Measurements from ENCODE around the gene BEGAIN. TPM values are rescaled to one million over a fixed set of nuclear protein-coding genes. Genes with fewer than 3 reads are reported as not detected.

The BEGAIN gene
- total RNA-seq, 1 experiment from 2014 or later: 1.8 TPM

DNA sequence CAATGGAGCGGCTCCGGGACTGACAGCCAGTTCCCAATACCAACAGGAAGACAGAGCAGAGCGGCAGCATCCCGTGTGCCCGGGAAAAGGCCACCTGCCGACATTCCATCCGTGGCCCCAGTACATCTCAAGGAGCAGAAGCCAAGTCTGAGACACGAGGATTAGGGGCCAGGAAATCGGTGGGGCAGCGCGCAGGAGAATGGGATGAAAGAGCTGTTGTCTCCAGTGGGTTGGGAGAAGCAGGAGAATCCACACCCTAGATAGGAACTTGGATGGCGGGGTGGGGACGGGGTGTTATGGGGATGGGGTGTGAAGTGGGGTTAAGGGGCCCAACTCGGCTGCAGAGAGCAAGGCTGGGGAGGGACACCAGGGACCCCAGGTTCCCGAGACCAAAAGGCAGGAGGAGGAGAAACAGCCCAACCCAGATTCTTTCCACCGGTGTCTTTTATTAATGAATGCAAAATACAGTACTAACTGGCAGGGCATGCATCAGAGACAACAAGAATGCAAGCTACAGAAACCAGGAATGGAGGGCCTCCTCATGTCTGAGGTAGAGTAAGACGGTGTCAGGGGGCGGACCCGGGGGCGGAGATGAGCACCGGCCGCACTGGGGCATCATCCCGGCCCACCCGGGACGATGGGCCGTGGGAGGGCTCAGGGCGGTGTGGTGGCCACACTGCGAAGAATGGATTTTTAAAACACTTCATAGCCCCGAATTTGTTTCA is 50.3 kb downstream of the BEGAIN start:
- no peak for DNase-seq (ENCODE audit: low spot score)

DNA sequence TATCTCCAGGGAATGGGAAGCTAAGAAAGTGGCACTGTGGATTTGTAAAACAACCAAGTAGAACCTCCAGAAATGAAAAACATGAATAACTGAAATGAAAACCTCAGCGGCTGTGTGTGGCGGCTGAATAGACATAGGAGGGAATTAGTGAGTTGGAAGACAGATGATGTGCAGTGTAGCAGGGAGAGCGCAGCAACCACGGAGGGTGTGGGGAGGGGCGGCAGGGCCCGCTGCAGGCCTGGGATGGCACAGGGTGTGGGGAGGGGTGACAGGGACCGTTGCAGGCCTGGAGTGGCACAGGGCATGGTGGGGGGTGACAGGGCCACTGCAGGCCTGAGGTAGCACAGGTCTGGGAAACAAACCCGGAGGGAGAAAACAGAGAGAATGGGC is 51.1 kb downstream of the BEGAIN start:
- DNase-seq (ENCODE audit: low spot score): no peak

- no peak for DNase-seq (ENCODE audit: low spot score)
Observed at GRCh38 chr14:100535287-100536120, 51.7 kb downstream of the BEGAIN start.

- no peak for DNase-seq (ENCODE audit: low spot score)
Observed at GRCh38 chr14:100534528-100535286, 52.5 kb downstream of the BEGAIN start.

DNA sequence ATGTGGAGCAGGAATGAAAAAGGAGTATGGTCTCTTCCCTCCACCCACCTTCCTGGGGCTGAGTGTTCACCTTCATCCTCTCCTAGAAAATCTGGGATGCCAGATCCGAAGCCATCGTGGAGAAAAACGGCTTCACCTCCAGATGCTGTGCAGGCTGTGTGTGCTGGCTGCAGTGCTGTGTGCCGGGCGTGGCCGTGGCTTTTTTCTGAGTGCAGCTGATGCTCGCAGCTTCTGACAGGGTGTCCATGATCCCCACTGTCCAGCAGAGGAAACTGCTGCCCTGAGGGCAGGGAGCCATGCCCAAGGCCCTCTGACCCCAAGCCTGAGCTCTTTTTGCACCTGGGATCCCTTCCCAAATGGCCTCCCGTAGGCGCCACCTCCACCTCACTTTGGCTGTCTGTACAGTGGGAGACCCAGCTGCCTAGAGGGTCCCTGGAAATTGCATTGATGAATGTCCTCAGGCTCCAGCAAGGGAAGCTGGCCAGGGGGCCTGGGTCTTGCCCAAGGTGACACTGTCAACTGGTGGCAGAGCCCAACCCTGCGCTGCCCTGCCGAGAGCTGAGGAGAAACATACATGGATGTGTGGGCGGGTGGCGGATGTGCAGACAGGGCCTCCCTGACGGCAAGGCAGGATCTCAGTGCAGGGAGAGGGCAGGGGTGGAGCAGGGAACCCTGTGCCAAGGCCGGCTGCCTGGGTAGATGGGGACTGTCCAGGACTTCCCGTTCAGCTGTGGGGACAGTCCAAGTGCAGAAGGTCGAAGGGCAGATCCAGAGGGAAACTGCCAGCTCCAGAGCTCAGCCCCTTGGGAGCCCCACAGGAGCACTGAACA is 53.3 kb downstream of the BEGAIN start:
- no peak for DNase-seq (ENCODE audit: low spot score)

- DNase-seq (ENCODE audit: low spot score): no peak
Observed at GRCh38 chr14:100532906-100533655, 54.1 kb downstream of the BEGAIN start.

DNA sequence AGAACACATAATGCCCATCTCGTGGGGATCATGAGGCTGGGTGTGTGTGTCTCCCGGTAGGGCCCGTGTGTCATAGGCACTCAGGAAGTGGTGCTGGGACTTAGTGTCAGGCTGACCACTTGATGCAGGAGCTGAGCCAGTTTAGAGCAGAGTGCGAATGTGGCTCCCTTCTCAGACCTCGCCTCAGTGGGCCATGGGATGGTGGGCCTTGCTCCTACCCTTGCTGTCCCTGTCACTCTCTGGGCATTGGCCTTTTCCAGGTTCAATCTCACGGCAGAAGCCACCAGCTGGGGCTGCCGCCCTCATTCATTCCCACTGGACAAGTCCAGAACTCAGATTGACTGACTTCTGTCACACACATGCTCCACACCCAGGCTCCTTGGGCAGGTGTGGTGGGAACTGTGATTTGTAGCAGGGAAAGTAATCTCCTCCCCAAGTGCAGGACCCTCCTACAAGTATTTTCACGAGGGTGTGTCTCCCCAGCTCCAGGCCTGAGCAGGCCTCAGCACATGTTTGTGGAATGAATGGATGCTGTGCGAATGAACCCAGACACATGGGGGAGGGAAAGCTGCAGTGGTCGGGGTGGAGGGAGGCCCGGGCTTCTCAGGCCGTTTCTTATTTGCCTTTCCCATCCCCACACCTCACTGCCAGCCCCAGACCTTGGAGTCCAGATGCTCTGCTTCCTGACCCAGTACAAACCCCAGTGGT is 54.9 kb downstream of the BEGAIN start:
- DNase-seq (ENCODE audit: low spot score): no peak

GRCh38 chr14:100531152-100532121 is 55.8 kb downstream of the BEGAIN start:
- no peak for DNase-seq (ENCODE audit: low spot score)

GRCh38 chr14:100530270-100531072 is 56.7 kb downstream of the BEGAIN start:
- DNase-seq (ENCODE audit: low spot score): no peak

DNA sequence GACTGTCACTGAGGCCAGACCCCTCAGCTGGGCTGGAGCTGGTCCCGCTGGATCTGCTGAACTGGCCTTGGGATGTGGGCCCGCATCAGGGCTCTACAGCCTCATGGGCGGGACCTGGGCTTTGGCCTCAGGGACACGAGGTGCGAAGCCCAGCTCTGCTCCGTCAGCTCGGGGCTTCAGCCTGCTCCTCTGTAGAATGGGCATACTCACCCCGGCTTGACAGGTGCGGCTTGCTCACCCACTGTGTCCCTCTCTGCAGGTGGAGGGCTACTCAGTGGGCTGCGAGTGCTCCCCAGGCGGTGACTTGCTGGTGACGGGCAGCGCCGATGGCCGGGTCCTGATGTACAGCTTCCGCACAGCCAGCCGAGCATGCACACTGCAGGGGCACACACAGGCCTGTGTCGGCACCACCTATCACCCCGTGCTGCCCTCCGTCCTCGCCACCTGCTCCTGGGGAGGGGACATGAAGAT is 57.6 kb downstream of the BEGAIN start:
- peak; percentile 1 for DNase-seq (ENCODE audit: low spot score)

- peak; percentile 2 for DNase-seq (ENCODE audit: low spot score)
Observed at GRCh38 chr14:100528962-100529560, 58.2 kb downstream of the BEGAIN start.

DNA sequence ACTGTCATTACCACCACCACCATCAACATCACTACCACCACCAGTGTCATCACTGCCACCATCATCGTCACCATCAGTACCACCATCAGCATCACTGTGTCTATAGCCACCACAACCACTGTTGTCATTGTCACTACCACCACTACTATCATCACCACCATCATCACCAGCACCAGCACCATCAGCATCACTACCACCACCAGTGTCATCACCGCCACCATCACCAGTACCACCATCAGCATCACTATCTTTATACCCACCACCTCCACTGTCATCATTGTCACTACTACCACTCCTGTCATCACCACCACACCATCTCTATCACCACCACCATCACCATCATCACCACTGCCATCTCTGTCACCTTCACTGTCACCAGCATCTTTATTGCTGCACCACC is 60.6 kb downstream of the BEGAIN start:
- peak; percentile 31 for DNase-seq (ENCODE audit: low spot score)

DNA sequence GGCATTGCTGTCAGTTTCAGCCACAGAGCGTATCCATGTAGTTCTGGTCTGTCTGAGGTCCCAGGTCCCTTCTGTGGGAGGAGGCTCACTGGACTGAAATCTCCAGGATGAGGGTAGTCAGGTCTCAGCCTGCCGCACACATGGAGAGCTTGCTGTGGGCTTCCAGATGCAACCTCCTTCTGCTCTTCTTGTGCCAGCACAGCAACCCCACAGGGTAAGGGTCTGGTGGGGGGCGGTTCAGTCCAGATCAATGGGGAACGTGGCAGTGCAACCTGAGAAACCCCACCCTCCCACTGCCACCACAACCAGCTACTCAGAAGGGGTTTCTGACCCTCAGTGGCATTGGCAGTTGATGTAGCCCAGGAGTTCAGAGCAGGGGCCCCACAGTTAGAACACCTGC is 61.2 kb downstream of the BEGAIN start:
- DNase-seq (ENCODE audit: low spot score): no peak

- peak; percentile 2 for DNase-seq (ENCODE audit: low spot score)
Observed at GRCh38 chr14:100525615-100526014, 61.6 kb downstream of the BEGAIN start.

GRCh38 chr14:100524933-100525243 is 62.3 kb downstream of the BEGAIN start:
- DNase-seq (ENCODE audit: low spot score): peak; percentile 5

GRCh38 chr14:100524233-100524932 is 62.8 kb downstream of the BEGAIN start:
- peak; percentile 1 for DNase-seq (ENCODE audit: low spot score)

- DNase-seq (ENCODE audit: low spot score): peak; percentile 1
Observed at GRCh38 chr14:100523843-100524169, 63.4 kb downstream of the BEGAIN start.
